Stimulated activated CD8-positive, alpha-beta memory T cell treated with anti-CD3 and anti-CD28 coated beads, Interleukin-12 subunit alpha, Interleukin-12 subunit beta, amount 100 ng/mL, for 4 hours (primary cell): Measurements from ENCODE around the gene GNA12.
"Not testable (repeated sequence)": the region's sequence is repeated elsewhere in the genome, so short reads cannot be mapped to it uniquely, and the experiment has no call there.

Source experiments
- DNase-seq: peaks from one replicate; pipeline ENCODE4 v3.0.0-alpha.2; 2020; ENCODE audit warnings: low read depth

Gene GNA12

DNA sequence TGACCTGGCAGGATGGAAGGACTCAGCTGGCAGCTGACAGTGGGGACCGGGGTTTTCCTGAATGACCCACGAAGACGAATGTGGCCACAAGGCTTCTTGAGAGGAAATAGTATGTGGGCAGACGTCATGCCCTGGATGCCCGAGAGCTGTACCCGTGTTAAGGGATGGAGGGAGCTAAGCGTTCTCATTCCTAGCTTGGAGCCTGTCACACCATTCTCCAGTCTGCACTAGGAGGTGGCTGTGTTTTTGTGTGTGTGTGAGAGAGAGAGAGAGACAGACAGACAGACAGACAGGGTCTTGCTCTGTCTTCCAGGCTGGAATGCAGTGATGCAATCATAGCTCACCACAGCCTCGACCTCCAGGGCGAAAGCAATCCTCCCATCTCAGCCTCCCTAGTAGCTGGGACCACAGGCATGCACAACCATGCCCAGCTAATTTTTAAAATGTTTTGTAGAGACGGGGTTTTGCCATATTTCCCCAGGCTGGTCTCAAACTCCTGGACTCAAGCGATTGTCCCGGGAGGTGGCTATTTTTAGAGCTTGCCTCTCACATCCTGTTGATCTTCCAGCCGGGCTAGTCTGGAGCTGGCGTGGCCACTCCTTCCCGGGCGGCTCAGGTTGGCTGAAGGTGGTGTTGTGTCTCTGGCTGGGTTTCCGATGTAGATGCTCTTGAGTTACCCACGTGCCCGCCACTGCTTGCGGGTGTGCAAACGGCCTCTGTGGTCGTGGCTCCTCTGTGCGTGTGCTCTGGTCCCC, 154.0 kb downstream of the GNA12 start:
- no peak for DNase-seq

DNA sequence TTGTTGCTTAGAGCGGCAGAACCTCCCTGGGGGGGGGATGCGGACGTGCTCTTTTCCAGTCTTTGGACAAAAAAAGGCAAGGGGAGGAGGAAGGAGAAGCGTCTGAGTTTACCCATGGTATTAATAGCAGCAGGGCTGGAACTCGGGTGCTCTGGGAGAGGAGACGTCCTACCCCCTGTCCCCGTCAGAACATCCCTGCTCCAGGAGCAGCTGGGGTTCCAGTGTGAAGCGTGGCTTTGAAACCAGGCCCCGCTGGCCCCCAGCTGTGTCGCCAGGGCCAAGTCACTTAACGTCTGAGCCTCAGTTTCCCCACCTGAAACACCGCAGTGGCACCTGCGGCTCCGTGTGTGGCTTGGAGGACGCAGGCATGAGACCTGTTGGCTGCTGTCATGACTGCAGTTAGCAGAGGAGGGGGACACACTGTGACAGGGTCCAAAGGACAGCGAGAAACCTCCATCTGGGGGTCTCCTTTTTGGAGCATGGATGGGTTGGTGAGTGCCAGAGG, 154.7 kb downstream of the GNA12 start:
- DNase-seq, result no peak

DNA sequence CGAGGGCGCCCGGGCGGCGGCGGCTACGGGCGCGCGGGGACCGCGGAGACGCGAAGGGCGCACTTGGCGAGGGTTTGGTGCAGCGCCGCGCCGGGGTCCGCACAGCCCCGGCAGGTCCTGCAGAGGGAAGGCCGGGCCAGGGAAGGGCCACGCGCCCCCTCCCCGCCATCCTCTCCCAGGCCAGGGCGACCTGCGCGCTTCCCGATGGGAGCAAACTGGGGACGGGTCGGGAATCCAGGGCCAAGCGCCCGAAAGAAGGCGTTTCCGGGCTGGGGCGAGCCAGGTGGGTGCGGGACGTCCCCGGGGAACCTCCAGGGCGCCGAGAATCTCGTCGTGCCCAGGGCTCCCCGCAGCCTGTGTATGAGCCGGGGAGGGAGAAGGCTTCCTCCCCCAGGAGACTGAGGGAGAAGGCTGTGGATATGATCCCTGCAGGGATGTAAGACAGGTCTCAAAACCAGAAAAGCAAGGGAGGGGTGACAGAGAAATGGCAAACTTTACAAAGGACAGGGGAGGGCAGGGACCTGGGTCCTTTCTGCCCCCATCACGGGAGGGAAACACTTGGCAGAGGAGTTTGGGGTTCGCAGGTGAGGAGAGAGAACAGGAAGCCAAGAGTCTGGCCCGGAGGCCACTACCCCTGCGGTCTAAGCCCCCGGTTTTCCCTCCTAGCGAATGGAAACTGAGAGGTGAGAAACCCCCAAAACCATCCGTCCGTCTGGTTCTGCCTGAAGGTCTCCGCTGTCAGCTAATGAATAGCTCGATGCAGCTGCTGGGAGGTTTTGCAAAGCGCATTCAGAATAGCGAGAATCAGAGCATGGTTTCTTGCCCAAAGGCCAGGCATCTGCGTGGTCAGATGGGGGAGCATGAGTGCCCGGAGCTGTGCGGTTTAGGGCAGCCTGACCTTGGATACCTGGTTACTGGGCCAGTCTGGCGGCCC, 155.4 kb downstream of the GNA12 start:
- DNase-seq, result no peak

DNA sequence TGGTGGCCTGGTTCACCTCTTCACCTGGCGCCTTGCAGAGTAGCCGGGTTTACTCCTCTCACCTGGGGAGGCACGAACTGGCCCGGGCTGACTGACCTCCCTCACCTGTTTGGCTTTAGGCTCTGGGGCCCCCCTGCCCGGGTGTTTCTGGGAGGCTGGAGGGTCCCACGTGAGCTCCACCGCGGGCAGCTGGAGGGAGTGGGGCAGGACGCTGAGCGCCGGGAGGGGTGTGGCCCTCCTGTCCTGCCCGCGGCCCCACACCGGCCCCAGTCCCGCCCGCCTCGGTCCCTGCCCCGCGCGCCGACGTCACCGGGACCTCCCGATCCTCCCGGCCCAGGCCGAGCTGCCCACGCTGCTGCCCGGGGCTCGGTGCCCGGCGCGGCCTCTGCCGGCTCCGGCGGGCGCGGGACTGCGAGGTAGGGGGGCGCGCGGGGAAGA, 156.2 kb downstream of the GNA12 start, which contains the start of gene AMZ1:
Gene AMZ1 (plus strand): TSS at position 322 of the 438 bp plus-strand sequence. CDS start 12,250 bp downstream, outside the sequence.
- no peak for DNase-seq

DNA sequence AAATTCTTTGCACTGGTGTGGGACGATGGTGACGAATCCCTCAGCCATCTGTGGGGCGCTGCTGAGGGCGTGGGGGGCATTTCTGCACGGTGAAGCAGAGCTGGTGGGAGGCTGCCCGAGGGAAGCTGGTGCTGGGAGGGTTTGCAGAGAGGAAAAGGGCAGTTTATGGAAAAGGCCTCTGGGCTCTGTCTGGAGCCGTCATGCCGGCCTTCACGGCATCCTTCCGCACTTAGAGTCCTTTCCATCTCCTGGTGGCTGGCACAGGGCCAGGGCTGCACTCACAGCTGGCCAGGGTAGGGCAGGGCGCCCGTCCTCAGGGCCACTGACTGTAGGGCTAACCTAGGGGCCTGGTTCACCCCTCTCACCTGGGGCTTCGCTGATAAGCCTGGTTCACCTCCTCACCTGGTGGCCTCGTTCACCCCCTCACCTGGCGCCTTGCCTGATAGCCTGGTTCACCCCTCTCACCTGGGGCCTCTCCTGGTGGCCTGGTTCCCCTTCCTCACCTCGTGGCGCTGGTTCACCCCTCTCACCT, 156.7 kb downstream of the GNA12 start:
- no peak for DNase-seq

DNA sequence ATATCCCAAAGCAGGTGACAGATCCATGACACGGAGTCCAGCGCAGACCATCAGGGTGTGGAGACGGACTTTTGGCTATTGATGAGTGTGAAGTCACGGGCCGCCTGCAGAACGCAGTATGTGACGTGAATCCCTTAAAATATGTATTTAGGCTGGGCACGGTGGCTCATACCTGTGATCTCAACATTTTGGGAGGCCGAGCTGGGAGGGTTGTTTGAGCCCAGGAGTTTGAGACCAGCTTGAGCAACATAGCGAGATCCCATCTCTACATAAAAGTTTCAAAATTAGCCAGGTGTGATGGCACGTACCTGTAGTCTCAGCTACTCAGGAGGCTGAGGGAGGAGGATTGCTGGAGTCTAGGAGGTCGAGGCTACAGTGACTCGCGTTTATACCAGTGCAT, 158.0 kb downstream of the GNA12 start:
- no peak for DNase-seq

DNA sequence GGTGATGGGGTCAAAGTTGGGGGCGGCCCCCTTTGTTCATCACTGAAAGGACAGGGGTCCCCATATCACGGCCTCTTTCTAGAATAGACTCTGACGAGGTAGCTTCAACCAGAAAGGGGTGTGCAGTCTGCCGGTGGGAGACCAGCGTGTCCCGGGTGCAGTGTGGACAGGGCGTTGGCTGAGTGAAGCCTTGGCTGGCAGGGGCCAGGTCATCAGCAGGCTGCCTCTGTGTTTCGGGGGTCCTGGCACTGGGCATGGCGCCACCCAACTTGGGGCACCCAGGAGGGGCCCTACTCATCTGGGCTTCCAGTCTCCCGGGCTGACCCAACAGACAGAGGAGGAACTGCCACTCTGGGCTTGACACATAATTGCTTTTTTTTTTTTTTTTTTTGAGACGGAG, 159.6 kb downstream of the GNA12 start:
- no peak for DNase-seq

DNA sequence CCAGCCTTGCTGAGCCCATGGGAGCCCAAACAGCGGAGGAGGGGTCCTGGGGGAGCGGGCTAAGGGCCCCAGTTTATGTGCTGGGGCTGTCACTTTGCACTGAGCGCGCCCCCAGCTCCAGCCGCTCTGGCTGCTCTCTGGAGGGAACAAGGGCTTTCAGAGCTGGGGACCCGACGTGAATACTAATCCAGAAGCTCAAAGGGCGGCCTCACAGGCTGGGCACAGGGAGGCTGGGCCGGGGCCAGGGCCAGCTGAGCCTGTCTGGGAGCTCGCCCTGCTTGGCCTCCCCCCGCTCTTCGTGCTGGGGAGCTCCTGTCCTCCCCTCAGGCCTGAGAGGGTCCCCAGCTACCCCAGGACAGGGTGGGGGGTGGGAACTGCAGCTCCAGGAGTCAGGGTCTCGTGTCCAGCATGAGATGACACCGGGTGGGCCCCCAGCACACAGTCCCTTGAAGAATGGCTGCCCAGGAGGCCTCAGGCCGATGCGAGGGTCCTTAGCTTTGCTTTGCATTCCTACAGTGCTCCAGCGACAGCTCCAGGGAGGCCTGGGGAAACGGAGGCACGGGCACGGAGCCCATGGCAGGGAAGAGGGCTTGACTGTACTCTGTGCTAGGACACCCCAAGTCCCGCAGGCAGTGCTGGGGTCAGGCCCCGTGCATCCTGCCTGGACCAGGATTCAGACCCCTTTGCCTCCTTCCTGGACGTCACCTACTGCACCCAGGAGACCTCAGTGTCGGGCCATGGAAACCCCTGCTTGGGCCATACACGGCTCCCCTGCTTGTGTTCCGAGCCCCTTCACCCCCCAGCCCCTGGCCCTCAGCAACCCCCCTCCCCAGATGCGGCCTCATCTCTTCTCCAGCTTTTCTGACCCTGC, 161.9 kb downstream of the GNA12 start:
- no peak for DNase-seq

DNA sequence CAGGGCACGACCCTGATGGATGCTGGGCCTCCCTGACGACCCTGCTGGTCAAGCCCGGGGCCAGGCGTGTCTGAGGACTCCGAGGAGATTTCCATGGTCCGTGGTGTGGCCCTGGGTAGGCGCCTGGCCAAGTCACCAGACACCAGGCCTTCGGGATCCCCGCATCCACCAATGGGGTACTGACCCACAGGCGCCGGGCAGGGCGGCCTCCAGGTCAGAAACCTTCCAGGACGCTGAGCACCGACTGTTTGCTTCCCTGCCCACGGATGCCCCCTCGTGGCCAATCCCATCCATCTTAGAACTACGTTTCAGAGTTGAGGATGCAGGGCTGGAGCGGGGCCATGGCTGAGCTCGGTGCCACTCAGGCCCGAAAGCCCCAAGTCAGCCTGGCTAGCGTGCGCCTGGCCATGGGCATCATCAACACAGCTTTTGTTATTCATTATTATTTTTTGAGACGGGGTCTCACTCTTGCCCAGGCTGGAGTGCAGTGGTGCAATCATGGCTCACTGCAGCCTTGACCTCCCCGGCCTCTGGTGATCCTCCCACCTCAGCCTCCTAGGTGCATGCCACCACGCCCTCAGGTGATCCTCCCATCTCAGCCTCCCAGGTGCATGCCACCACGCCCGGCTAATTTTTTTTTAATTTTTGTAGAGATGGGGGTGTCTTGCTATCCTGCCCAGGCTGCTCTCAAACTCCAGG, 163.2 kb downstream of the GNA12 start:
- DNase-seq, result no peak

DNA sequence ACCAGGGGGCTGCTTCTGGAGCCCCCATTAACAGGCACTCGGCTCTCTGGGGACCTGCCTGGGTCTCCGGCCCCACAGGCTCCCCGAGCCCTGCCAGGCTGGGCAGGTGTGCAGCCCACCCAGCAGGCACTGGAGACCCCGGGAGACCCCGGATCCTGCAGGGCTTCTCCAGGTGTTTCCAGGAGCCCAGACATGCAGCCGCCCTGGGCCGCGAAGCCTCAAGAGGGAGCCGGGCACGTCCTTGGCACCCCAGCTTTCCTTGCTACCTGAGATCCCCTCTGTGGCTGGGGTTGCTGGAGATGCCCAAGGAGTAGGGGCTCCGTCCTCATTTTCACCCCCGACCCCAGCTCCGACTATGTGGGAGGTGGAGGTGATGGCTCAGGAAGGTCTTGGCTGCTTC, 163.9 kb downstream of the GNA12 start:
- DNase-seq, result no peak

DNA sequence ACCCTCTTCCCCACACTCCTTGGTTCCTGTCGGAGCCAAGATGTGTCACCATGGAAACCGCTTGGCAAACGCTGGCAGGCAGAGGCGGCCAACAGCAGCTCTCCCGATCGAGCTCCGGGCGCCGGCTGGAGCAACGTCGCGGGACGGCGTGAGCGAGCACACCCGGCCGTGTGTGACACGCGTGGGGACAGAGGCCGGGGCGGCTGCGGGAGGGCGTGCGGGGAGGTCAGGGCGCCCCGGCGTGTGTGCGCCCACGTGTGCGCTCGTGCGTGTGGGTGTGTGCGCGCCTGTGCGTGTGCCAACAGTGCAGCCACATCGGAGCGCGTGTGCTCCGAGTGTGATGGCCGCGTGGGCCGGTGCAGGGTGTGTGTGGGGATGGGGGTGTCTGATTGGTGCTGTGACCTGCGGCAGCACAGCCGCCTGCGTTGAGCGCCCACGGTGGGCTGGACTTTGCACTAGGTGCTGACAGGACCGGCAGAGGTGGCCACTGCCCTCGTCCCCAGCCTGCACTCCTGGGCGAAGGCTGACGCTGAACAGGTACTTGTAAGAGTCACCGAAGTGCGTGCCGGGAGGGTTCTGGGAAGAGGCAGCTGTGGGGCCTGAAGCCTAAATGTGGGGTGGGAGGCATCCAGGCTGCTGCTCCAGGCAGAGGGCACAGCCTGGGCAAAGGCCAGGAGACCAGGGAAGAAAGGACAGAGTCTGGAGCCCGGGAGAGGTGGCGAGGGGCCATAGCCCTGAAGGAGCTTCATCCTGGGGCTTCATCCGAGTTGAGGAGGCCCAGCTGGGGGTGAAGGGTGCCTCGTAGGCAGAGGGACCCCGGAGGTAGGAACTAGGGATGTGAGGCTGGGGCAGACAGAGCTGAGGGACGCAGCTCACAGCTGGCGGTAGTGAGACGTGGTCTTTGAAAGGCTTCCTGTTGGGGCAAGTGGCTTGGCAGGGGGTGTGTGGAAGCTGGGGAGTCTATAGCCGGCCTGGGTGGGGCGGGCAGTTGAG, 164.7 kb downstream of the GNA12 start:
- DNase-seq, result not testable (repeated sequence)

DNA sequence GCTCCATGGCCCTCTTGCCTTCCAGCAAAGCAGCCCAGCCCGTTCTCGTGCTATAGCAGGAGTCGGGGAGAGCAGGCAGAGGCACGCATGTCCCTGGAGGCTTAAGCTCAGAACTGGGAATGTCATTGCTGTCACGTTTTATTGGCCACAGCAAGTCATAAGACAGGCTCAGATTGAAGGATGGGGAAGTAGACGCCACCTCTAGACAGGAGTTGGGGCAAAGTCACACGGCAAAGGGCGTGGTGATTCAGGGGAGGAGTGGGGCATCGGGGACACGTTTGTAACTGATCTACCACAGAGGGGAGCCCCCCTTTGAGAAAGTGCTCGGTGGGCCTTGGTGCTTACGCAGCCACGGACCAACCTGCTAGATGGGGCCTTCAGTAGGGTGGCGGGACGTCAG, 165.7 kb downstream of the GNA12 start:
- not testable (repeated sequence) for DNase-seq
